ENCODE data around the gene ALKBH1.

DNA sequence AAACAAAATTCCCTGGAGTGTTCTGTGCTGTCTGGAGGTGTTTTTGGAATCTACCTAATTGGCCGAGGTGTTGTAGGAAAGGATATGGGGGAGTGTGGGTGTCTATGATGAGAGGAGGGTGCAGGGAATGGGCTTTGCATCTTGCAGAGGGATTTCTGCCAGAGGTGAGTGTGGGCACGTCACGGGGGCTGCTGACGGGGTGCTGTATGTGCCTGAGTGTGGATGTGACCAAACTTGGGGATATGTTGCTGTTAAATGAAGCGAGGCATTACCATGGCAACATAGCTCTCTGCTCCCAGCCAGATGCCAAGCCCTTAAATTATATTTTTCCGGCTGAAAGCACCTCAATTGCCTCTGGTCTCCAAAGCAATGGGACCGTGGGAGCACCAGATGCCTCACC is 47.1 kb downstream of the ALKBH1 start:
- TF ChIP-seq, protein P1, sequence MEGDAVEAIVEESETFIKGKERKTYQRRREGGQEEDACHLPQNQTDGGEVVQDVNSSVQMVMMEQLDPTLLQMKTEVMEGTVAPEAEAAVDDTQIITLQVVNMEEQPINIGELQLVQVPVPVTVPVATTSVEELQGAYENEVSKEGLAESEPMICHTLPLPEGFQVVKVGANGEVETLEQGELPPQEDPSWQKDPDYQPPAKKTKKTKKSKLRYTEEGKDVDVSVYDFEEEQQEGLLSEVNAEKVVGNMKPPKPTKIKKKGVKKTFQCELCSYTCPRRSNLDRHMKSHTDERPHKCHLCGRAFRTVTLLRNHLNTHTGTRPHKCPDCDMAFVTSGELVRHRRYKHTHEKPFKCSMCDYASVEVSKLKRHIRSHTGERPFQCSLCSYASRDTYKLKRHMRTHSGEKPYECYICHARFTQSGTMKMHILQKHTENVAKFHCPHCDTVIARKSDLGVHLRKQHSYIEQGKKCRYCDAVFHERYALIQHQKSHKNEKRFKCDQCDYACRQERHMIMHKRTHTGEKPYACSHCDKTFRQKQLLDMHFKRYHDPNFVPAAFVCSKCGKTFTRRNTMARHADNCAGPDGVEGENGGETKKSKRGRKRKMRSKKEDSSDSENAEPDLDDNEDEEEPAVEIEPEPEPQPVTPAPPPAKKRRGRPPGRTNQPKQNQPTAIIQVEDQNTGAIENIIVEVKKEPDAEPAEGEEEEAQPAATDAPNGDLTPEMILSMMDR (conservative IDR thresholded peaks at IDR 0.05; ENCODE audit: low read length) = no peak
- no peak for TF ChIP-seq EZH2phosphoT487 (IDR thresholded peaks at IDR 0.05; ENCODE audit: borderline replicate concordance, low read depth, low read length)
